ENCODE results near the gene TTPAL.

DNA sequence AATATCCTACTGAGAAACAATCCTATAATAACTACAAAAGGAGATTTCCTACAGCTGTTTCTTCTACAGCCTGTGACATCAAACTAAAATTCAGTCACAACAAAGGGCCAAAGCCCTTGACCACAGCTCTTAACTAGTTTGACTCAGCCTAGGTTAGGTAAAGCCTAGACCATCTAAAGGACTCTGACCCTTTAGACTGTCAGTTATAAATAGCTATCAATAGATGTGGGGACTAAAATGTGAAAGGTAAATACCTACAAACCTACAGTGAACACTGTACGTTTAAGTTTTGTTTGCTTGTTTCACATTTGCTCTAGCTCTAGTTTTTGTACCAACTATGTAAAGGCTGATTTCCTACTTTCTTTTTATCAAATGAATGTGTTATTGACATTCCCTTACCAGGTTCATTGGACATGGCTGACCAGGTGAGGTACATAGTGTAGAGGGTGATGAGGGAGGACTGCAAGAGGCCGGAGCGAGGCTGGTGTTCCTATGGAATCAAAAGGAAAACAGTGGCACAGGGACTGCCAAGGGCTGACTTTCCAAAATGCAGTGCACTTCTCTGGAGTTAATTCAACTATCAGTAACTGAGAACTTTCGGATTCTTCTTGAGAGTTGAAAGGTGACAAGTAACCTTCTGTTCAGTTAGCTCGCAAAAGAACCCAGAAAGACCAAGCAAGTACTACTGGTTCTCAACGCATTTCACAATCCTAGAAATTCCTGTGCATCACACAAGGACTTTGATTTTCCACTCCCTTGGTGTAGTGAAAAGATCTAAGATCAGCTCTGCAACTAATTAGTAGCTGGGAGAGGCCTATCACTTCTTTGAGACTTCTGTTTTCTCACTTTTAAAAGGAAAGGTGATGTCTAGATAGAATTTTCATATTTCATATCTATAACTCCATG lies 29.0 kb downstream of the TTPAL start:
- TF ChIP-seq, protein P1, sequence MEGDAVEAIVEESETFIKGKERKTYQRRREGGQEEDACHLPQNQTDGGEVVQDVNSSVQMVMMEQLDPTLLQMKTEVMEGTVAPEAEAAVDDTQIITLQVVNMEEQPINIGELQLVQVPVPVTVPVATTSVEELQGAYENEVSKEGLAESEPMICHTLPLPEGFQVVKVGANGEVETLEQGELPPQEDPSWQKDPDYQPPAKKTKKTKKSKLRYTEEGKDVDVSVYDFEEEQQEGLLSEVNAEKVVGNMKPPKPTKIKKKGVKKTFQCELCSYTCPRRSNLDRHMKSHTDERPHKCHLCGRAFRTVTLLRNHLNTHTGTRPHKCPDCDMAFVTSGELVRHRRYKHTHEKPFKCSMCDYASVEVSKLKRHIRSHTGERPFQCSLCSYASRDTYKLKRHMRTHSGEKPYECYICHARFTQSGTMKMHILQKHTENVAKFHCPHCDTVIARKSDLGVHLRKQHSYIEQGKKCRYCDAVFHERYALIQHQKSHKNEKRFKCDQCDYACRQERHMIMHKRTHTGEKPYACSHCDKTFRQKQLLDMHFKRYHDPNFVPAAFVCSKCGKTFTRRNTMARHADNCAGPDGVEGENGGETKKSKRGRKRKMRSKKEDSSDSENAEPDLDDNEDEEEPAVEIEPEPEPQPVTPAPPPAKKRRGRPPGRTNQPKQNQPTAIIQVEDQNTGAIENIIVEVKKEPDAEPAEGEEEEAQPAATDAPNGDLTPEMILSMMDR (IDR thresholded peaks at IDR 0.05; ENCODE audit: insufficient read depth, low read length, poor library complexity, severe bottlenecking) = no peak
- TF ChIP-seq EZH2phosphoT487 (conservative IDR thresholded peaks at IDR 0.05; ENCODE audit: low read length) = no peak

Measured in SU-DHL-6 (cell line).